ENCODE measurements around the gene DDX18.
"Not testable (repeated sequence)": the region's sequence is repeated elsewhere in the genome, so short reads cannot be mapped to it uniquely, and the experiment has no call there.

DNA sequence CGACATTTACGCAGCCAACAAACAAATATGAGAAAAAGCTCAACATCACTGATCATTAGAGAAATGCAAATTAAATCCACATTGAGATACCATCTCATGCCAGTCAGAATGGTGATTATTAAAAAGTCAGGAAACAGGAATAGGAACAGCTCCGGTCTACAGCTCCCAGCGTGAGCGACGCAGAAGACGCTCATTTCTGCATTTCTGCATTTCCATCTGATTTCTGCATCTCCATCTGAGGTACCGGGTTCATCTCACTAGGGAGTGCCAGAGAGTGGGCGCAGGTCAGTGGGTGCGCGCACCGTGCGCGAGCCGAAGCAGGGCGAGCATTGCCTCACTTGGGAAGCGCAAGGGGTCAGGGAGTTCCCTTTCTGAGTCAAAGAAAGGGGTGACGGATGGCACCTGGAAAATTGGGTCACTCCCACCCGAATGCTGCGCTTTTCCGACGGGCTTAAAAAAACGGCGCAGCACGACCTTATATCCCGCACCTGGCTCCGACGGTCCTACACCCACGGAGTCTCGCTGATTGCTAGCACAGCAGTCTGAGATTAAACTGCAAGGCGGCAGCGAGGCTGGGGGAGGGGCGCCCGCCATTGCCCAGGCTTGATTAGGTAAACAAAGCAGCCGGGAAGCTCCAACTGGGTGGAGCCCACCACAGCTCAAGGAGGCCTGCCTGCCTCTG is 10.7 kb upstream of the DDX18 start:
- TF ChIP-seq, protein P1, sequence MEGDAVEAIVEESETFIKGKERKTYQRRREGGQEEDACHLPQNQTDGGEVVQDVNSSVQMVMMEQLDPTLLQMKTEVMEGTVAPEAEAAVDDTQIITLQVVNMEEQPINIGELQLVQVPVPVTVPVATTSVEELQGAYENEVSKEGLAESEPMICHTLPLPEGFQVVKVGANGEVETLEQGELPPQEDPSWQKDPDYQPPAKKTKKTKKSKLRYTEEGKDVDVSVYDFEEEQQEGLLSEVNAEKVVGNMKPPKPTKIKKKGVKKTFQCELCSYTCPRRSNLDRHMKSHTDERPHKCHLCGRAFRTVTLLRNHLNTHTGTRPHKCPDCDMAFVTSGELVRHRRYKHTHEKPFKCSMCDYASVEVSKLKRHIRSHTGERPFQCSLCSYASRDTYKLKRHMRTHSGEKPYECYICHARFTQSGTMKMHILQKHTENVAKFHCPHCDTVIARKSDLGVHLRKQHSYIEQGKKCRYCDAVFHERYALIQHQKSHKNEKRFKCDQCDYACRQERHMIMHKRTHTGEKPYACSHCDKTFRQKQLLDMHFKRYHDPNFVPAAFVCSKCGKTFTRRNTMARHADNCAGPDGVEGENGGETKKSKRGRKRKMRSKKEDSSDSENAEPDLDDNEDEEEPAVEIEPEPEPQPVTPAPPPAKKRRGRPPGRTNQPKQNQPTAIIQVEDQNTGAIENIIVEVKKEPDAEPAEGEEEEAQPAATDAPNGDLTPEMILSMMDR (conservative IDR thresholded peaks at IDR 0.05; ENCODE audit: low read depth, low read length) = not testable (repeated sequence)
- not testable (repeated sequence) for TF ChIP-seq EZH2 (IDR thresholded peaks at IDR 0.05; ENCODE audit: borderline replicate concordance, low read depth, low read length, poor library complexity, severe bottlenecking)

All from A673 (cell line).